Activated CD4-positive, alpha-beta T cell treated with anti-CD3 and anti-CD28 coated beads for 36 hours (primary cell): Measurements from ENCODE around the gene PIK3R1. TPM values are rescaled to one million over a fixed set of nuclear protein-coding genes. Genes with fewer than 3 reads are reported as not detected.

ENCODE experiments used
- ATAC-seq: fragments of 200-7000 bp; cut with Tn5 transposase; one replicate; pipeline ENCODE4 v1.10.0; 2021; ENCODE audit warnings: mild to moderate bottlenecking, moderate library complexity
- CTCF ChIA-PET: fragments of 350-600 bp; sonication (Branson Sonifier 250); formaldehyde crosslinking; loops from one replicate; lab custom pipeline; 2021; ENCODE audit warnings: antibody characterized with exemption; lab: Charles Lee
- POLR2A ChIA-PET: fragments of 350-600 bp; sonication (Branson Sonifier 250); formaldehyde crosslinking; loops from one replicate; lab custom pipeline; 2021; ENCODE audit warnings: antibody characterized with exemption, inconsistent platforms; lab: Charles Lee
- DNase-seq: peaks from one replicate; pipeline ENCODE4 v3.0.0-alpha.2; 2020
- H3K27ac Mint-ChIP-seq: one replicate; pipeline ENCODE4 v1.8.0; 2021; ENCODE audit warnings: mixed read lengths
- H3K27me3 Mint-ChIP-seq: one replicate; pipeline ENCODE4 v1.8.0; 2021; ENCODE audit warnings: mixed read lengths
- H3K36me3 Mint-ChIP-seq: one replicate; pipeline ENCODE4 v1.8.0; 2021; ENCODE audit warnings: low read depth, mixed read lengths
- H3K4me1 Mint-ChIP-seq: one replicate; pipeline ENCODE4 v1.8.0; 2021; ENCODE audit warnings: mixed read lengths
- H3K4me3 Mint-ChIP-seq: one replicate; pipeline ENCODE4 v1.8.0; 2021; ENCODE audit warnings: mild to moderate bottlenecking, moderate library complexity, mixed read lengths
- H3K9me3 Mint-ChIP-seq: one replicate; pipeline ENCODE4 v1.8.0; 2021; ENCODE audit warnings: low read depth, mixed read lengths
- intact Hi-C, 2 experiments: fragments of 100-400 bp; cut with DNase I in 1 of 2; cut with micrococcal nuclease in 1 of 2; formaldehyde crosslinking; loops; one replicate each; pipeline versions ENCODE4 v1.14.2 to v1.15.1; 2022 to 2024; cut with DNase I, micrococcal nuclease
- total RNA-seq, 2 experiments: library from RNA; stranded (reverse); gene quantifications; one replicate each; pipeline ENCODE4 v1.2.3, GENCODE V29; 2021

PIK3R1 gene
- total RNA-seq, 2 experiments from 2014 or later, result 40.0 to 49.0 TPM

- Mint-ChIP-seq H3K4me3 (no peak overlapping the region), H3K36me3 (peaks cover 40% of the 10 kb centered on the region), H3K4me1 (peaks cover 95% of the 10 kb centered on the region), H3K9me3 (no peaks in the 10 kb centered on the region), H3K27ac (no peak overlapping the region), H3K27me3 (no peaks in the 10 kb centered on the region)
- ATAC-seq (no peak), DNase-seq (no peak)
- CTCF ChIA-PET, result interaction anchor here (1.6 kb wide), 1 partner anchor 177 kb away, joined by 4 read pairs; no protein-coding TSS in a partner anchor
- POLR2A ChIA-PET, result no interaction called here
- intact Hi-C loops, result no loop called here
These were observed 68.2 kb downstream of the PIK3R1 start for GRCh38 chr5:68283766-68284165.

GRCh38 chr5:68285075-68285840, 69.7 kb downstream of the PIK3R1 start:
- Mint-ChIP-seq H3K4me3 (peak overlapping the region; percentile 17), H3K9me3 (no peaks in the 10 kb centered on the region), H3K4me1 (peaks cover 95% of the 10 kb centered on the region), H3K36me3 (peaks cover 29% of the 10 kb centered on the region), H3K27me3 (no peaks in the 10 kb centered on the region), H3K27ac (peak overlapping the region; percentile 70)
- ChIA-PET CTCF (interaction anchor here (0.5 to 4.0 kb wide), 22 partner anchors 10 to 1111 kb away, joined by 3 to 43 read pairs (median 6); partner anchors contain the start of gene PIK3R1), POLR2A (no interaction called here)
- ATAC-seq, result peak; percentile 10
- DNase-seq, result no peak
- intact Hi-C loops, result loop anchor here (5.0 kb wide), 4 partner anchors 82 to 722 kb away; no protein-coding TSS in a partner anchor

- H3K4me3 Mint-ChIP-seq, result peak overlapping the region; percentile 17
- intact Hi-C loops, result loop anchor here (1.0 to 5.0 kb wide), 7 partner anchors 81 to 721 kb away; no protein-coding TSS in a partner anchor
- no peak for ATAC-seq
- peaks cover 23% of the 10 kb centered on the region for H3K36me3 Mint-ChIP-seq
- ChIA-PET CTCF (interaction anchor here (0.6 to 4.0 kb wide), 47 partner anchors 10 to 1125 kb away, joined by 3 to 43 read pairs (median 4); partner anchors contain the start of gene PIK3R1), POLR2A (no interaction called here)
- H3K4me1 Mint-ChIP-seq, result peaks cover 94% of the 10 kb centered on the region
- no peak for DNase-seq
- no peaks in the 10 kb centered on the region for H3K27me3 Mint-ChIP-seq
- H3K9me3 Mint-ChIP-seq, result no peaks in the 10 kb centered on the region
- H3K27ac Mint-ChIP-seq, result peak overlapping the region; percentile 70
These were observed 70.5 kb downstream of the PIK3R1 start for GRCh38 chr5:68285851-68286611.

- Mint-ChIP-seq H3K27me3 (no peaks in the 10 kb centered on the region), H3K4me1 (peaks cover 91% of the 10 kb centered on the region), H3K9me3 (no peaks in the 10 kb centered on the region), H3K4me3 (peak overlapping the region; percentile 15), H3K36me3 (peaks cover 22% of the 10 kb centered on the region), H3K27ac (peak overlapping the region; percentile 70)
- DNase-seq, result no peak
- ChIA-PET CTCF (interaction anchor here (0.6 to 4.0 kb wide), 49 partner anchors 10 to 1802 kb away, joined by 3 to 43 read pairs (median 4); partner anchors contain the start of gene PIK3R1), POLR2A (no interaction called here)
- ATAC-seq, result no peak
- intact Hi-C loops, result loop anchor here (1.0 to 5.0 kb wide), 7 partner anchors 81 to 721 kb away; no protein-coding TSS in a partner anchor
These were observed 71.0 kb downstream of the PIK3R1 start for GRCh38 chr5:68286612-68286912.

GRCh38 chr5:68287631-68287975, 72.0 kb downstream of the PIK3R1 start:
- no peaks in the 10 kb centered on the region for H3K9me3 Mint-ChIP-seq
- no peaks in the 10 kb centered on the region for H3K27me3 Mint-ChIP-seq
- peak overlapping the region; percentile 89 for H3K27ac Mint-ChIP-seq
- intact Hi-C loops, result loop anchor here (2.0 to 5.0 kb wide), 5 partner anchors 80 to 720 kb away; no protein-coding TSS in a partner anchor
- H3K4me3 Mint-ChIP-seq, result peak overlapping the region; percentile 82
- POLR2A ChIA-PET, result no interaction called here
- peaks cover 16% of the 10 kb centered on the region for H3K36me3 Mint-ChIP-seq
- CTCF ChIA-PET, result interaction anchor here (0.6 to 4.0 kb wide), 16 partner anchors 10 to 695 kb away, joined by 3 to 43 read pairs (median 10); partner anchors contain the start of gene PIK3R1
- ATAC-seq (no peak), DNase-seq (no peak)
- H3K4me1 Mint-ChIP-seq, result peaks cover 90% of the 10 kb centered on the region

GRCh38 chr5:68287976-68288706, 72.6 kb downstream of the PIK3R1 start:
- no peaks in the 10 kb centered on the region for H3K27me3 Mint-ChIP-seq

GRCh38 chr5:68288707-68289134, 73.2 kb downstream of the PIK3R1 start:
- peaks cover 14% of the 10 kb centered on the region for H3K36me3 Mint-ChIP-seq
- peak overlapping the region; percentile 82 for H3K4me3 Mint-ChIP-seq
- no peaks in the 10 kb centered on the region for H3K9me3 Mint-ChIP-seq
- no peaks in the 10 kb centered on the region for H3K27me3 Mint-ChIP-seq
- CTCF ChIA-PET, result interaction anchor here (0.8 to 4.0 kb wide), 5 partner anchors 10 to 834 kb away, joined by 3 to 43 read pairs (median 18); no protein-coding TSS in a partner anchor
- peak overlapping the region; percentile 92 for H3K27ac Mint-ChIP-seq
- no peak for DNase-seq
- intact Hi-C loops, result loop anchor here (1.0 to 5.0 kb wide), 5 partner anchors 79 to 719 kb away; no protein-coding TSS in a partner anchor
- ATAC-seq, result peak; percentile 16
- POLR2A ChIA-PET, result interaction anchor here (0.7 kb wide), 1 partner anchor 236 kb away, joined by 3 read pairs; no protein-coding TSS in a partner anchor
- peaks cover 80% of the 10 kb centered on the region for H3K4me1 Mint-ChIP-seq

More at GRCh38 chr5:68287976-68288706, 72.6 kb downstream of the PIK3R1 start:
- CTCF ChIA-PET, result interaction anchor here (0.8 to 4.0 kb wide), 13 partner anchors 10 to 834 kb away, joined by 3 to 43 read pairs (median 8); no protein-coding TSS in a partner anchor
- peak; percentile 79 for ATAC-seq
- H3K4me1 Mint-ChIP-seq, result peaks cover 85% of the 10 kb centered on the region
- no peaks in the 10 kb centered on the region for H3K9me3 Mint-ChIP-seq
- intact Hi-C loops, result loop anchor here (1.0 to 5.0 kb wide), 6 partner anchors 79 to 719 kb away; no protein-coding TSS in a partner anchor
- H3K36me3 Mint-ChIP-seq, result peaks cover 13% of the 10 kb centered on the region
- POLR2A ChIA-PET, result interaction anchor here (0.7 kb wide), 1 partner anchor 236 kb away, joined by 3 read pairs; no protein-coding TSS in a partner anchor
- peak overlapping the region; percentile 92 for H3K27ac Mint-ChIP-seq
- peak; percentile 63 for DNase-seq
- H3K4me3 Mint-ChIP-seq, result peak overlapping the region; percentile 82

GRCh38 chr5:68289498-68289897, 73.9 kb downstream of the PIK3R1 start:
- H3K36me3 Mint-ChIP-seq, result peaks cover 19% of the 10 kb centered on the region
- POLR2A ChIA-PET, result interaction anchor here (0.6 kb wide), 1 partner anchor 89 kb away, joined by 4 read pairs; no protein-coding TSS in a partner anchor
- DNase-seq, result no peak
- peak overlapping the region; percentile 69 for H3K27ac Mint-ChIP-seq
- ATAC-seq, result no peak
- peaks cover 72% of the 10 kb centered on the region for H3K4me1 Mint-ChIP-seq
- peak overlapping the region; percentile 82 for H3K4me3 Mint-ChIP-seq
- no peaks in the 10 kb centered on the region for H3K9me3 Mint-ChIP-seq
- H3K27me3 Mint-ChIP-seq, result no peaks in the 10 kb centered on the region
- intact Hi-C loops, result loop anchor here (5.0 kb wide), 4 partner anchors 78 to 718 kb away; no protein-coding TSS in a partner anchor
- CTCF ChIA-PET, result interaction anchor here (4.0 kb wide), 1 partner anchor 12 kb away, joined by 41 read pairs; no protein-coding TSS in a partner anchor

- Mint-ChIP-seq H3K36me3 (peaks cover 23% of the 10 kb centered on the region), H3K4me3 (no peak overlapping the region), H3K27me3 (no peaks in the 10 kb centered on the region), H3K9me3 (no peaks in the 10 kb centered on the region), H3K27ac (no peak overlapping the region), H3K4me1 (peaks cover 65% of the 10 kb centered on the region)
- POLR2A ChIA-PET, result interaction anchor here (0.6 kb wide), 1 partner anchor 88 kb away, joined by 4 read pairs; no protein-coding TSS in a partner anchor
- CTCF ChIA-PET, result interaction anchor here (0.6 to 1.0 kb wide), 4 partner anchors 10 to 157 kb away, joined by 3 read pairs; no protein-coding TSS in a partner anchor
- DNase-seq (no peak), ATAC-seq (no peak)
- intact Hi-C loops, result no loop called here
These were observed 74.7 kb downstream of the PIK3R1 start for GRCh38 chr5:68290260-68290674.

- DNase-seq (no peak), ATAC-seq (no peak)
- Mint-ChIP-seq H3K4me3 (no peak overlapping the region), H3K36me3 (peaks cover 26% of the 10 kb centered on the region), H3K27me3 (no peaks in the 10 kb centered on the region), H3K4me1 (peaks cover 60% of the 10 kb centered on the region), H3K9me3 (no peaks in the 10 kb centered on the region), H3K27ac (no peak overlapping the region)
- ChIA-PET CTCF (interaction anchor here (0.6 to 1.0 kb wide), 3 partner anchors 11 to 156 kb away, joined by 3 read pairs; no protein-coding TSS in a partner anchor), POLR2A (no interaction called here)
- intact Hi-C loops, result no loop called here
These were observed 75.3 kb downstream of the PIK3R1 start for GRCh38 chr5:68290847-68291246.
